IMR-90 (cell line): ENCODE data around the gene EXOC6B. TPM values are rescaled to one million over a fixed set of nuclear protein-coding genes. Genes with fewer than 3 reads are reported as not detected.

ENCODE experiments used
- ATAC-seq: fragments of 200-7000 bp; cut with Tn5 transposase; 2 replicates; pipeline ENCODE4 v1.9.1; 2020; ENCODE audit warnings: low read depth, mild to moderate bottlenecking, moderate library complexity
- BruUV-seq: library from RNA; stranded (reverse); fragments of 400-500 nt; replicated peaks from 2 replicates; lab custom pipeline; 2021; lab: Mats Ljungman, UMichigan
- CTCF ChIA-PET: fragments of 300-600 bp; formaldehyde crosslinking; extraction: SDS; loops from one replicate; lab custom pipeline; 2021; ENCODE audit warnings: antibody characterized with exemption; lab: Yijun Ruan, JAX
- POLR2A ChIA-PET: fragments of 300-600 bp; sonication (Branson Sonifier 250); formaldehyde crosslinking; loops from one replicate; lab custom pipeline; 2022; ENCODE audit warnings: antibody characterized with exemption; ENCODE audit not compliant: unreplicated experiment; lab: Charles Lee
- DNase-seq: peaks from one replicate; pipeline ENCODE4 v3.0.0; 2013
- H2AFZ ChIP-seq: replicated peaks from 2 replicates; pipeline ENCODE3; 2013; ENCODE audit warnings: low read length, mild to moderate bottlenecking; ENCODE audit not compliant: poor library complexity
- H2AK5ac ChIP-seq: 2 replicates; pipeline ENCODE4 v1.6.1; 2013; ENCODE audit warnings: low read depth, low read length, inconsistent platforms
- H2AK9ac ChIP-seq: replicated peaks from 2 replicates; pipeline ENCODE3; 2013; ENCODE audit warnings: mild to moderate bottlenecking, low read depth, low read length, moderate library complexity; ENCODE audit not compliant: poor library complexity
- H2BK120ac ChIP-seq: 2 replicates; pipeline ENCODE4 v1.6.1; 2013; ENCODE audit warnings: low read depth, low read length, inconsistent platforms
- H2BK15ac ChIP-seq: 3 replicates; pipeline ENCODE4 v1.6.1; 2013; ENCODE audit warnings: low read depth, low read length, inconsistent platforms
- H2BK20ac ChIP-seq: 2 replicates; pipeline ENCODE4 v1.6.1; 2013; ENCODE audit warnings: low read depth, mild to moderate bottlenecking, inconsistent platforms, low read length, moderate library complexity
- H2BK5ac ChIP-seq: 2 replicates; pipeline ENCODE4 v1.6.1; 2013; ENCODE audit warnings: mild to moderate bottlenecking, low read depth, low read length, inconsistent platforms; ENCODE audit not compliant: poor library complexity, severe bottlenecking
- H3K14ac ChIP-seq: replicated peaks from 2 replicates; pipeline ENCODE4 v1.6.1; 2013; ENCODE audit warnings: low read depth, low read length, inconsistent platforms
- H3K18ac ChIP-seq: 2 replicates; pipeline ENCODE4 v1.6.1; 2013; ENCODE audit warnings: low read depth, low read length, control low read depth
- H3K23ac ChIP-seq: 2 replicates; pipeline ENCODE4 v1.6.1; 2013; ENCODE audit warnings: low read depth, low read length, inconsistent platforms
- H3K27ac ChIP-seq: 2 replicates; pipeline ENCODE4 v1.5.1; 2013; ENCODE audit warnings: mild to moderate bottlenecking, control low read depth, low read length; ENCODE audit not compliant: insufficient read depth
- H3K27me3 ChIP-seq: 2 replicates; pipeline ENCODE4 v1.6.1; 2013; ENCODE audit warnings: low read length; ENCODE audit not compliant: control insufficient read depth, insufficient read depth
- H3K36me3 ChIP-seq: 2 replicates; pipeline ENCODE4 v1.6.1; 2013; ENCODE audit warnings: low read length, mixed read lengths; ENCODE audit not compliant: control insufficient read depth, insufficient read depth
- H3K4ac ChIP-seq: 2 replicates; pipeline ENCODE4 v1.6.1; 2013; ENCODE audit warnings: low read depth, low read length, inconsistent platforms
- H3K4me1 ChIP-seq: 2 replicates; pipeline ENCODE4 v1.6.1; 2013; ENCODE audit warnings: low read length, mixed read lengths; ENCODE audit not compliant: control insufficient read depth, insufficient read depth
- H3K4me2 ChIP-seq: 2 replicates; pipeline ENCODE4 v1.6.1; 2013; ENCODE audit warnings: low read depth, mild to moderate bottlenecking, control low read depth, low read length, moderate library complexity
- H3K4me3 ChIP-seq: 2 replicates; pipeline ENCODE4 v1.5.1; 2013; ENCODE audit warnings: low read depth, mild to moderate bottlenecking, control low read depth, low read length, moderate library complexity; ENCODE audit not compliant: insufficient read depth
- H3K56ac ChIP-seq: 2 replicates; pipeline ENCODE4 v1.6.1; 2013; ENCODE audit warnings: low read length, inconsistent platforms; ENCODE audit not compliant: insufficient read depth; ENCODE audit errors: extremely low read depth
- H3K79me1 ChIP-seq, 2 experiments: 2 replicates each; pipeline ENCODE4 v1.6.1; 2013; ENCODE audit warnings: low read length in 2 of 2, inconsistent platforms in 1 of 2, low read depth in 1 of 2
- H3K9ac ChIP-seq: 2 replicates; pipeline ENCODE4 v1.6.1; 2013; ENCODE audit warnings: low read depth, low read length, control low read depth
- H3K9me1 ChIP-seq: 2 replicates; pipeline ENCODE4 v1.6.1; 2013; ENCODE audit warnings: low read length, inconsistent platforms; ENCODE audit not compliant: insufficient read depth
- H3K9me3 ChIP-seq: 2 replicates; pipeline ENCODE4 v1.6.1; 2013; ENCODE audit warnings: low read length; ENCODE audit not compliant: control insufficient read depth, insufficient read depth
- H4K20me1 ChIP-seq: 2 replicates; pipeline ENCODE4 v1.6.1; 2013; ENCODE audit warnings: low read length, inconsistent platforms; ENCODE audit not compliant: insufficient read depth
- H4K5ac ChIP-seq: 2 replicates; pipeline ENCODE4 v1.6.1; 2013; ENCODE audit warnings: mild to moderate bottlenecking, low read depth, low read length, control low read depth
- H4K8ac ChIP-seq, 2 experiments: 2 replicates each; pipeline ENCODE4 v1.6.1; 2013; ENCODE audit warnings: low read depth in 2 of 2, low read length in 2 of 2, control low read depth in 1 of 2, inconsistent platforms in 1 of 2
- H4K91ac ChIP-seq: 2 replicates; pipeline ENCODE4 v1.6.1; 2013; ENCODE audit warnings: low read depth, low read length, inconsistent platforms; ENCODE audit not compliant: insufficient read depth
- BHLHE40 ChIP-seq: fragments of 150-350 bp; IDR thresholded peaks from 2 replicates; pipeline ENCODE4 v1.6.1; 2016; ENCODE audit warnings: mild to moderate bottlenecking, low read depth, low read length
- CEBPB ChIP-seq: IDR thresholded peaks from 2 replicates; pipeline ENCODE4 v1.6.1; 2012; ENCODE audit warnings: low read depth, low read length, improper control_type of control experiment
- CHD1 ChIP-seq: IDR thresholded peaks from 2 replicates; pipeline ENCODE4 v1.6.1; 2012; ENCODE audit warnings: low read depth, low read length, improper control_type of control experiment
- CTCF ChIP-seq: conservative IDR thresholded peaks from 2 replicates; pipeline ENCODE4 v1.5.1; 2012; ENCODE audit warnings: mild to moderate bottlenecking, low read depth, low read length, improper control_type of control experiment
- ELK1 ChIP-seq: fragments of 150-350 bp; IDR thresholded peaks from 2 replicates; pipeline ENCODE4 v1.6.1; 2016; ENCODE audit warnings: low read depth, mild to moderate bottlenecking, low read length, moderate library complexity, borderline replicate concordance
- FOS ChIP-seq: fragments of 150-350 bp; IDR thresholded peaks from 2 replicates; pipeline ENCODE4 v1.6.1; 2016; ENCODE audit warnings: low read depth, low read length
- MAFK ChIP-seq: IDR thresholded peaks from 2 replicates; pipeline ENCODE4 v1.6.1; 2012; ENCODE audit warnings: low read depth, low read length, improper control_type of control experiment
- MXI1 ChIP-seq: IDR thresholded peaks from 2 replicates; pipeline ENCODE4 v1.6.1; 2012; ENCODE audit warnings: low read depth, mild to moderate bottlenecking, low read length, moderate library complexity, borderline replicate concordance
- NFE2L2 ChIP-seq: fragments of 150-350 bp; IDR thresholded peaks from 2 replicates; pipeline ENCODE4 v1.6.1; 2016; ENCODE audit warnings: low read depth, mild to moderate bottlenecking, low read length
- POLR2A ChIP-seq: IDR thresholded peaks from 2 replicates; pipeline ENCODE4 v1.6.1; 2012; ENCODE audit warnings: mild to moderate bottlenecking, low read depth, low read length
- RAD21 ChIP-seq: IDR thresholded peaks from 2 replicates; pipeline ENCODE4 v1.6.1; 2012; ENCODE audit warnings: low read length, improper control_type of control experiment
- RCOR1 ChIP-seq: IDR thresholded peaks from 2 replicates; pipeline ENCODE4 v1.6.1; 2012; ENCODE audit warnings: mild to moderate bottlenecking, low read length, improper control_type of control experiment; ENCODE audit not compliant: insufficient replicate concordance
- RFX5 ChIP-seq: IDR thresholded peaks from 2 replicates; pipeline ENCODE4 v1.8.0; 2012; ENCODE audit warnings: low read depth, mild to moderate bottlenecking, low read length, moderate library complexity
- SMC3 ChIP-seq: fragments of 150-350 bp; IDR thresholded peaks from 2 replicates; pipeline ENCODE4 v1.6.1; 2016; ENCODE audit warnings: low read depth, mild to moderate bottlenecking, antibody characterized with exemption, low read length, moderate library complexity
- USF2 ChIP-seq: fragments of 150-350 bp; IDR thresholded peaks from 2 replicates; pipeline ENCODE4 v1.6.1; 2017; ENCODE audit warnings: mild to moderate bottlenecking, antibody characterized with exemption, low read length, low read depth
- WGBS, 2 experiments: methylation state at CpG; one replicate each; pipeline versions ENCODE4 v1.1.5 to v1.1.7; 2013; ENCODE audit warnings: missing lambda C conversion rate in 2 of 2; ENCODE audit not compliant: insufficient read length in 1 of 2; ENCODE audit errors: extremely low coverage in 2 of 2; 5-methylcytosine and 5-hydroxymethylcytosine counted together
- dilution Hi-C: fragments of 300-500 bp; cut with HindIII; formaldehyde crosslinking; loops from one replicate; pipeline ENCODE4 v1.14.3; 2018; ENCODE audit warnings: low sequenced_read_pairs; ENCODE audit not compliant: unreplicated experiment
- in situ Hi-C: fragments of 300-500 bp; cut with MboI; formaldehyde crosslinking; loops from 3 replicates; pipeline ENCODE4 v1.14.3; 2019; ENCODE audit warnings: low sequenced_read_pairs, inconsistent platforms, mixed read lengths
- intact Hi-C: fragments of 100-400 bp; cut with micrococcal nuclease; formaldehyde crosslinking; loops from 2 replicates; pipeline ENCODE4 v1.10.0; 2022
- polyA plus RNA-seq, 3 experiments: library from polyadenylated mRNA; depleted of rRNA; stranded (reverse); fragments of >200 nt; gene quantifications; 2 replicates each; pipeline ENCODE4 v1.2.3, GENCODE V29; 2012; ENCODE audit warnings: low replicate concordance in 1 of 3
- total RNA-seq: library from RNA; depleted of rRNA; stranded (reverse); fragments of >200 nt; gene quantifications from 2 replicates; pipeline ENCODE4 v1.2.3, GENCODE V29; 2012

EXOC6B gene
- total and polyA plus RNA-seq, 2 of the 4 experiments (the other 2 are of a cell fraction) = 10.2 to 29.4 TPM

GRCh38 chr2:72367530-72368225 lies 458.2 kb downstream of the EXOC6B start:
- no peaks in the 10 kb centered on the region for H3K9me3 ChIP-seq
- H4K20me1 ChIP-seq = peaks cover 4% of the 10 kb centered on the region
- H3K79me1 ChIP-seq = no peaks in the 10 kb centered on the region
- in situ Hi-C loops = no loop called here
- H3K4me1 ChIP-seq = no peaks in the 10 kb centered on the region
- dilution Hi-C loops = no loop called here
- H3K4me2 ChIP-seq = no peak overlapping the region
- no peak overlapping the region for H2AFZ ChIP-seq
- H3K9me1 ChIP-seq = 0 out of 2 replicates have a peak, but pooled peaks cover 3% of the 10 kb centered on the region
- no peaks in the 10 kb centered on the region for H3K27me3 ChIP-seq
- H3K4ac ChIP-seq = no peak overlapping the region
- H3K4me3 ChIP-seq = no peak overlapping the region
- no peak overlapping the region for H2BK120ac ChIP-seq
- H2BK20ac ChIP-seq = no peak overlapping the region
- DNase-seq (peak; percentile 90), ATAC-seq (peak; percentile 98)
- H3K27ac ChIP-seq = no peak overlapping the region
- H2BK15ac ChIP-seq = no peak overlapping the region
- no peak overlapping the region for H4K91ac ChIP-seq
- H2AK5ac ChIP-seq = no peak overlapping the region
- ChIA-PET CTCF (interaction anchor here (0.6 to 1.0 kb wide), 2 partner anchors 12 to 56 kb away, joined by 3 read pairs; no protein-coding TSS in a partner anchor), POLR2A (no interaction called here)
- H3K18ac ChIP-seq = no peak overlapping the region
- intact Hi-C loops = loop anchor here (2.0 kb wide), 1 partner anchor 443 kb away; no protein-coding TSS in a partner anchor
- H2BK5ac ChIP-seq = no peak overlapping the region
- H3K56ac ChIP-seq = no peak overlapping the region
- no peaks in the 10 kb centered on the region for H3K36me3 ChIP-seq
- no peak overlapping the region for H4K8ac ChIP-seq
- no peak overlapping the region for H4K5ac ChIP-seq
- no peak overlapping the region for H3K14ac ChIP-seq
- no peak overlapping the region for H3K9ac ChIP-seq
- no peak overlapping the region for H3K23ac ChIP-seq
- BruUV-seq = no TSS peak
- 83% methylated on average over 1 of the region's 5 CpGs; no CpG with 5 or more reads in 1 of the 2 experiments for WGBS, 2 experiments
- H2AK9ac ChIP-seq = no peak overlapping the region
- TF ChIP-seq CEBPB = peak; percentile 93
- TF ChIP-seq ELK1 = no peak
- TF ChIP-seq CTCF = peak; percentile 50
- TF ChIP-seq RAD21 = peak; percentile 47; the same call in 1 of the 2 replicates
- TF ChIP-seq CHD1 = no peak
- no peak for TF ChIP-seq FOS
- no peak for TF ChIP-seq MXI1
- TF ChIP-seq RCOR1 = peak; percentile 41
- no peak for TF ChIP-seq POLR2A
- no peak for TF ChIP-seq USF2
- TF ChIP-seq NFE2L2 = no peak
- no peak for TF ChIP-seq RFX5
- TF ChIP-seq BHLHE40 = no peak
- TF ChIP-seq SMC3 = peak; percentile 28; the same call in 1 of the 2 replicates
- no peak for TF ChIP-seq MAFK
